ENCODE data around the gene SRR. TPM values are rescaled to one million over a fixed set of nuclear protein-coding genes. Genes with fewer than 3 reads are reported as not detected.

The SRR gene
- total and polyA plus RNA-seq, 10 of the 15 experiments (the other 5 are each of a cell fraction or from before 2014, with no cell fraction given): 11.7 to 33.9 (median 20.2) TPM

DNA sequence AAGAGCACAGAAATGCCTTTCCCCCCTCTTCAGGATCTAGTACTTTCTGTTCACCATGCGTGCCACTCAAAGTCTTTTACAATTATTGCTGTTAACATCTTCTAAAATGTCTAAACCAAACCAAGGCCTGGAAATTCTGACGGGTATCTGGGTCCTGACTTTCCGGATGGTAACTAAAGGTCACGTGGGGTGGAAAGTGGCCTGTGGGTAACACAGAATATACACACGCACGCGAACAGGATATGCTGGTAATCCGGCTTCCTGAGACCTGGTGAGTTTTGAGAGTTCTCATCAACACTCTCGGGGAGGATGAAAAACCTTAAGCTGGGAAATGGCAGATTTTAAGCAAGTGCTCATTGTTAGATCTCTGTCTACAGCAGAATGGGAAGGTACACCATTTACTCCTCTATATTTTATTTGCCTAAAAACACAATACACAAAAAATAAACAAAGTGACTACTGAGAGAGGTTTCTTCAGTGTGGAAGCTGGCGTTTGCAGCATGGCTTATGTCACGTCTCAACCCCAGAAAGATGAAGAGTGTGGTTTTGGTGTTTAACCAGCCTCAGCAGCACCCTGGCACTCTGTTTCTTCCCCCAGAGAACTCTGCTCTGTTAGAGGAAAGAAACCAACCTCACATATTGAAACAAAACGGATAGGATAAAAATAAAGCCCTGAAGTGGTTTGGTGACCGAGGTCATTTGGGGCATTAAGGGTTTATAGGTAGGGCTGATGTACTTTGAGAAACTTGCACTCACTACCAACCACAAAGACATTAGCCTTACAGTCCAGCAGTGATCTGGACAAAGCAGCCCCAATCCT is 37.5 kb upstream of the SRR start (continued):
- TF ChIP-seq, protein P1, sequence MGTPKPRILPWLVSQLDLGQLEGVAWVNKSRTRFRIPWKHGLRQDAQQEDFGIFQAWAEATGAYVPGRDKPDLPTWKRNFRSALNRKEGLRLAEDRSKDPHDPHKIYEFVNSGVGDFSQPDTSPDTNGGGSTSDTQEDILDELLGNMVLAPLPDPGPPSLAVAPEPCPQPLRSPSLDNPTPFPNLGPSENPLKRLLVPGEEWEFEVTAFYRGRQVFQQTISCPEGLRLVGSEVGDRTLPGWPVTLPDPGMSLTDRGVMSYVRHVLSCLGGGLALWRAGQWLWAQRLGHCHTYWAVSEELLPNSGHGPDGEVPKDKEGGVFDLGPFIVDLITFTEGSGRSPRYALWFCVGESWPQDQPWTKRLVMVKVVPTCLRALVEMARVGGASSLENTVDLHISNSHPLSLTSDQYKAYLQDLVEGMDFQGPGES (IDR thresholded peaks at IDR 0.05): no peak
- TF ChIP-seq RAD51 (IDR thresholded peaks at IDR 0.05): peak; percentile 98
- TF ChIP-seq NFYB (IDR thresholded peaks at IDR 0.05; ENCODE audit: insufficient read depth, low read depth, low read length): no peak
- TF ChIP-seq, protein P2, sequence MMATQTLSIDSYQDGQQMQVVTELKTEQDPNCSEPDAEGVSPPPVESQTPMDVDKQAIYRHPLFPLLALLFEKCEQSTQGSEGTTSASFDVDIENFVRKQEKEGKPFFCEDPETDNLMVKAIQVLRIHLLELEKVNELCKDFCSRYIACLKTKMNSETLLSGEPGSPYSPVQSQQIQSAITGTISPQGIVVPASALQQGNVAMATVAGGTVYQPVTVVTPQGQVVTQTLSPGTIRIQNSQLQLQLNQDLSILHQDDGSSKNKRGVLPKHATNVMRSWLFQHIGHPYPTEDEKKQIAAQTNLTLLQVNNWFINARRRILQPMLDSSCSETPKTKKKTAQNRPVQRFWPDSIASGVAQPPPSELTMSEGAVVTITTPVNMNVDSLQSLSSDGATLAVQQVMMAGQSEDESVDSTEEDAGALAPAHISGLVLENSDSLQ (IDR thresholded peaks at IDR 0.05): peak; percentile 93
- TF ChIP-seq PML (IDR thresholded peaks at IDR 0.05; ENCODE audit: low read length): 0 out of 2 replicates have a peak, but pooled peaks have one; percentile 36
- TF ChIP-seq HDAC2 (IDR thresholded peaks at IDR 0.05): no peak
- TF ChIP-seq SIN3A (IDR thresholded peaks at IDR 0.05; ENCODE audit: low read depth, low read length): 0 out of 2 replicates have a peak, but pooled peaks have one; percentile 18
- no peak for TF ChIP-seq FOS (IDR thresholded peaks at IDR 0.05; ENCODE audit: borderline replicate concordance, extremely low read depth, insufficient read length)
- TF ChIP-seq, protein P3, sequence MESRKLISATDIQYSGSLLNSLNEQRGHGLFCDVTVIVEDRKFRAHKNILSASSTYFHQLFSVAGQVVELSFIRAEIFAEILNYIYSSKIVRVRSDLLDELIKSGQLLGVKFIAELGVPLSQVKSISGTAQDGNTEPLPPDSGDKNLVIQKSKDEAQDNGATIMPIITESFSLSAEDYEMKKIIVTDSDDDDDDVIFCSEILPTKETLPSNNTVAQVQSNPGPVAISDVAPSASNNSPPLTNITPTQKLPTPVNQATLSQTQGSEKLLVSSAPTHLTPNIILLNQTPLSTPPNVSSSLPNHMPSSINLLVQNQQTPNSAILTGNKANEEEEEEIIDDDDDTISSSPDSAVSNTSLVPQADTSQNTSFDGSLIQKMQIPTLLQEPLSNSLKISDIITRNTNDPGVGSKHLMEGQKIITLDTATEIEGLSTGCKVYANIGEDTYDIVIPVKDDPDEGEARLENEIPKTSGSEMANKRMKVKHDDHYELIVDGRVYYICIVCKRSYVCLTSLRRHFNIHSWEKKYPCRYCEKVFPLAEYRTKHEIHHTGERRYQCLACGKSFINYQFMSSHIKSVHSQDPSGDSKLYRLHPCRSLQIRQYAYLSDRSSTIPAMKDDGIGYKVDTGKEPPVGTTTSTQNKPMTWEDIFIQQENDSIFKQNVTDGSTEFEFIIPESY (IDR thresholded peaks at IDR 0.05): no peak
- TF ChIP-seq IKZF1 (conservative IDR thresholded peaks at IDR 0.05): peak; percentile 87
- TF ChIP-seq CBX3 (IDR thresholded peaks at IDR 0.05; ENCODE audit: borderline replicate concordance, low read depth): no peak
- TF ChIP-seq, protein P4, sequence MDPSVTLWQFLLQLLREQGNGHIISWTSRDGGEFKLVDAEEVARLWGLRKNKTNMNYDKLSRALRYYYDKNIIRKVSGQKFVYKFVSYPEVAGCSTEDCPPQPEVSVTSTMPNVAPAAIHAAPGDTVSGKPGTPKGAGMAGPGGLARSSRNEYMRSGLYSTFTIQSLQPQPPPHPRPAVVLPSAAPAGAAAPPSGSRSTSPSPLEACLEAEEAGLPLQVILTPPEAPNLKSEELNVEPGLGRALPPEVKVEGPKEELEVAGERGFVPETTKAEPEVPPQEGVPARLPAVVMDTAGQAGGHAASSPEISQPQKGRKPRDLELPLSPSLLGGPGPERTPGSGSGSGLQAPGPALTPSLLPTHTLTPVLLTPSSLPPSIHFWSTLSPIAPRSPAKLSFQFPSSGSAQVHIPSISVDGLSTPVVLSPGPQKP (IDR thresholded peaks at IDR 0.05; ENCODE audit: low read depth, low read length): no peak; the same call in 1 of the 2 replicates
- TF ChIP-seq EP300 (IDR thresholded peaks at IDR 0.05; ENCODE audit: borderline replicate concordance in 1 of 2, control insufficient read depth in 1 of 2, low read depth in 2 of 2, low read length in 2 of 2): peak; percentile 58 to 87; a peak in 3 of 4 replicates
- TF ChIP-seq, protein P5, sequence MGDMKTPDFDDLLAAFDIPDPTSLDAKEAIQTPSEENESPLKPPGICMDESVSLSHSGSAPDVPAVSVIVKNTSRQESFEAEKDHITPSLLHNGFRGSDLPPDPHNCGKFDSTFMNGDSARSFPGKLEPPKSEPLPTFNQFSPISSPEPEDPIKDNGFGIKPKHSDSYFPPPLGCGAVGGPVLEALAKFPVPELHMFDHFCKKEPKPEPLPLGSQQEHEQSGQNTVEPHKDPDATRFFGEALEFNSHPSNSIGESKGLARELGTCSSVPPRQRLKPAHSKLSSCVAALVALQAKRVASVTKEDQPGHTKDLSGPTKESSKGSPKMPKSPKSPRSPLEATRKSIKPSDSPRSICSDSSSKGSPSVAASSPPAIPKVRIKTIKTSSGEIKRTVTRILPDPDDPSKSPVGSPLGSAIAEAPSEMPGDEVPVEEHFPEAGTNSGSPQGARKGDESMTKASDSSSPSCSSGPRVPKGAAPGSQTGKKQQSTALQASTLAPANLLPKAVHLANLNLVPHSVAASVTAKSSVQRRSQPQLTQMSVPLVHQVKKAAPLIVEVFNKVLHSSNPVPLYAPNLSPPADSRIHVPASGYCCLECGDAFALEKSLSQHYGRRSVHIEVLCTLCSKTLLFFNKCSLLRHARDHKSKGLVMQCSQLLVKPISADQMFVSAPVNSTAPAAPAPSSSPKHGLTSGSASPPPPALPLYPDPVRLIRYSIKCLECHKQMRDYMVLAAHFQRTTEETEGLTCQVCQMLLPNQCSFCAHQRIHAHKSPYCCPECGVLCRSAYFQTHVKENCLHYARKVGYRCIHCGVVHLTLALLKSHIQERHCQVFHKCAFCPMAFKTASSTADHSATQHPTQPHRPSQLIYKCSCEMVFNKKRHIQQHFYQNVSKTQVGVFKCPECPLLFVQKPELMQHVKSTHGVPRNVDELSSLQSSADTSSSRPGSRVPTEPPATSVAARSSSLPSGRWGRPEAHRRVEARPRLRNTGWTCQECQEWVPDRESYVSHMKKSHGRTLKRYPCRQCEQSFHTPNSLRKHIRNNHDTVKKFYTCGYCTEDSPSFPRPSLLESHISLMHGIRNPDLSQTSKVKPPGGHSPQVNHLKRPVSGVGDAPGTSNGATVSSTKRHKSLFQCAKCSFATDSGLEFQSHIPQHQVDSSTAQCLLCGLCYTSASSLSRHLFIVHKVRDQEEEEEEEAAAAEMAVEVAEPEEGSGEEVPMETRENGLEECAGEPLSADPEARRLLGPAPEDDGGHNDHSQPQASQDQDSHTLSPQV (IDR thresholded peaks at IDR 0.05): peak; percentile 73; the same call in 1 of the 2 replicates
- TF ChIP-seq, protein P6, sequence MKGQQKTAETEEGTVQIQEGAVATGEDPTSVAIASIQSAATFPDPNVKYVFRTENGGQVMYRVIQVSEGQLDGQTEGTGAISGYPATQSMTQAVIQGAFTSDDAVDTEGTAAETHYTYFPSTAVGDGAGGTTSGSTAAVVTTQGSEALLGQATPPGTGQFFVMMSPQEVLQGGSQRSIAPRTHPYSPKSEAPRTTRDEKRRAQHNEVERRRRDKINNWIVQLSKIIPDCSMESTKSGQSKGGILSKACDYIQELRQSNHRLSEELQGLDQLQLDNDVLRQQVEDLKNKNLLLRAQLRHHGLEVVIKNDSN (IDR thresholded peaks at IDR 0.05; ENCODE audit: borderline replicate concordance, extremely low read length, insufficient read depth, low read depth, low read length): peak; percentile 81
- TF ChIP-seq RELA (IDR thresholded peaks at IDR 0.05; ENCODE audit: borderline replicate concordance, partially characterized antibody): no peak
- peak; percentile 65 for TF ChIP-seq SP1 (IDR thresholded peaks at IDR 0.05; ENCODE audit: low read depth, low read length)
- no peak for TF ChIP-seq SUPT20H (IDR thresholded peaks at IDR 0.05; ENCODE audit: borderline replicate concordance, control insufficient read depth, low read depth, low read length)
